ENCODE results near the gene SLC2A10. TPM values are rescaled to one million over a fixed set of nuclear protein-coding genes. Genes with fewer than 3 reads are reported as not detected.

The SLC2A10 gene
- not detected for polyA plus RNA-seq (2012; ENCODE audit: insufficient read depth, insufficient read length, low read depth)

DNA sequence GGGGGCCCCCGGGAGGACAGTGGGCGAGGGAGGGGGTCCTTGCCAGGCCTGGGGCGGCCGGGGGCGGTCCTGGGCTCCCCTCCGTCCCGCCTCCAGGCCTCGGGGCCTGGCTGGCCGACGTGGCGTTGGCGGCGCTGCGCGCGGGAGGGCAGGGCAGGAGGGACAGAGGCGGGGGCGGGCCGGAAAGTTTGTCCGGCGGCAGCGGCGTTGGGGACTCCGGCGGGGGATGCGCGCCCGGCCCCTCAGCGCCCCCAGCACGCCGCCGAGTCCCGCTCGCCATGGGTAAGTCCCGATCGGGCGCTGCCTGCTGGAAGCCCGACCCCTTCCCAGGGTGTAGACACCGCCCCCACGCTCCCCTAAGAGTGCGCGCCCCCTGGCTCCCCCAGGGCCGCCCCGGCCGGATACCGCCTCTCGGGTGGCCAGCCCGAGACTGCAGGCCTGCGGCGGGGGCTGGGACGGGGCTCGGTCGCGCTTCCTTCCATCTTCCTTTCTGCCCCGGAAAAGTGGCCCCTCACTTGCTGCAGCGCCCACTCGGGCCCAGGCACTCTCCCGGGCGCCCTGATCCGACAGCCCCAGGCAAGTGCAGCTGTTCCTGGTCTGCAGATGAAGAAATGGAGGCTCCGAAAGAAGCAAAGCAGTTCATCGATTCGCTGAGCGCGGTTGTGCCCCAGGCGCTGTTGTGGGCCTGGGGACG lies at the start of gene SLC2A10:
Gene SLC2A10 (plus strand): TSS at position 191 of the 694 bp plus-strand sequence. CDS start 88 bp downstream, at position 279.
- Histone ChIP-seq H3K4me3 (ENCODE audit: low read depth, low read length) (peak within 1 kb of the TSS; percentile 34), H3K36me3 (no peaks in the 10 kb centered on the region), H3K9me3 (no peaks in the 10 kb centered on the region; the same call in 1 of the 2 replicates), H3K27me3 (peaks cover 33% of the 10 kb centered on the region), H3K4me1 (no peaks in the 10 kb centered on the region)
- peak; percentile 31 for DNase-seq
- TF ChIP-seq, protein P1, sequence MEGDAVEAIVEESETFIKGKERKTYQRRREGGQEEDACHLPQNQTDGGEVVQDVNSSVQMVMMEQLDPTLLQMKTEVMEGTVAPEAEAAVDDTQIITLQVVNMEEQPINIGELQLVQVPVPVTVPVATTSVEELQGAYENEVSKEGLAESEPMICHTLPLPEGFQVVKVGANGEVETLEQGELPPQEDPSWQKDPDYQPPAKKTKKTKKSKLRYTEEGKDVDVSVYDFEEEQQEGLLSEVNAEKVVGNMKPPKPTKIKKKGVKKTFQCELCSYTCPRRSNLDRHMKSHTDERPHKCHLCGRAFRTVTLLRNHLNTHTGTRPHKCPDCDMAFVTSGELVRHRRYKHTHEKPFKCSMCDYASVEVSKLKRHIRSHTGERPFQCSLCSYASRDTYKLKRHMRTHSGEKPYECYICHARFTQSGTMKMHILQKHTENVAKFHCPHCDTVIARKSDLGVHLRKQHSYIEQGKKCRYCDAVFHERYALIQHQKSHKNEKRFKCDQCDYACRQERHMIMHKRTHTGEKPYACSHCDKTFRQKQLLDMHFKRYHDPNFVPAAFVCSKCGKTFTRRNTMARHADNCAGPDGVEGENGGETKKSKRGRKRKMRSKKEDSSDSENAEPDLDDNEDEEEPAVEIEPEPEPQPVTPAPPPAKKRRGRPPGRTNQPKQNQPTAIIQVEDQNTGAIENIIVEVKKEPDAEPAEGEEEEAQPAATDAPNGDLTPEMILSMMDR (IDR thresholded peaks at IDR 0.05; ENCODE audit: low read depth, low read length): no peak

DNA sequence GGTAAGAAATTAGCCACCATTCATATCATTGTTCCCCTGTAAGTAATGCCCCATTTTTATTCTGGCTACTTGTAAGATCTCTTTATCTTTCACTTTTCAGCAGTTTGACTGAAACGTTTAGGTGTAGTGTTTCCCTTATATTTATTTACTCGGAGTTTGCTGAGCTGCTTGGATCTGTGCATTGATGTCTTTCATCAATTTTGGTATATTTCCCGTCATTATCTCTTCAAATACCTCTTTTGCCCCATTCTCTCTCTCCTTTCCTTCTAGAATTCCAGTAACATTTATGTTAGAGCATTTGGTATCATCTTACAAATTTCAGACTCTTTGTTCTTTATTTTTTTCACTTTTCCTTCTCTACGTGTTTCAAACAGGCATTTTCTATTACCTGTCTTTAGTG lies 49.0 kb upstream of the SLC2A10 start:
- no peak overlapping the region for H3K4me3 ChIP-seq (ENCODE audit: low read depth, low read length)
- no peaks in the 10 kb centered on the region for H3K36me3 ChIP-seq
- H3K9me3 ChIP-seq: no peaks in the 10 kb centered on the region
- TF ChIP-seq, protein P1 (IDR thresholded peaks at IDR 0.05; ENCODE audit: low read depth, low read length): no peak
- H3K4me1 ChIP-seq: no peaks in the 10 kb centered on the region
- no peaks in the 10 kb centered on the region for H3K27me3 ChIP-seq
- DNase-seq: no peak

DNA sequence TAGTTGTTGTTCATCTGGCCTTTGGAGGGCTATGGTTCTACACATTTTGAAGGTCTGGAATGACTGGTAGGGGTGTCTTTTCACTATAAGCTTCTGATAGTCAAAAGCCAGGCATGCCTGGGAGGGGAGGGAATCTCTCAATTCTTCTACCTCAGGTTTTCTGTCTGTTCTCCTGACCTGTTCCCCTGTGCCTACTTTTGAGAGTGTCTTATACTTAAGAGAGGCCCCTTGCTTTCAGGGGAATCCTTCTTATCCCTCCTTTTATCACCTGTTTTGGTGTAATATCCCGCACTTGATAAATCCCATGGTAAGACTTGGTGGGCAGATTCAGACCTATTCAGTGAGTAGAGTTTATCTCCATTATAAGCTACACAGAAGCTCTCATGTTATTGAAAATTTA lies 47.8 kb upstream of the SLC2A10 start:
- no peak for DNase-seq
- no peaks in the 10 kb centered on the region for H3K4me1 ChIP-seq
- TF ChIP-seq, protein P1 (IDR thresholded peaks at IDR 0.05; ENCODE audit: low read depth, low read length): no peak
- H3K9me3 ChIP-seq: no peaks in the 10 kb centered on the region
- H3K4me3 ChIP-seq (ENCODE audit: low read depth, low read length): no peak overlapping the region
- H3K36me3 ChIP-seq: no peaks in the 10 kb centered on the region
- no peaks in the 10 kb centered on the region for H3K27me3 ChIP-seq

DNA sequence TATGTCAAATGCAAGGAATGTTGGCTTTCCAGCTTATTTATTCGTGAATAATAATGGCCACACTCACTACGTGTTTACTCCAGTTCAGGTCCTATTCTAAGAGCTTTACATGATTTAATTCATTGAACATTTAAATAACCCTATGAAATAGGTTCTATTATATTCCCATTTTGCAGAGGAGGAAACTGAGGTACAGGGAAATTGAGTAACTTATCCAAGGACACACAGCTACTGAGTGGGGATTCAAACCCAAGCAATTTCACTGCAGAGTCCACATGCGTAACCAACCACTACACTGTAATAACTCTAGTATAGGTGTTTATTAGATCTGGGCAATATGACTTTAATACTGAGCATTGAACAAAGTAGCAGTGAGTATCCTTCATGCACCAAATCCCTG lies 45.9 kb upstream of the SLC2A10 start:
- no peaks in the 10 kb centered on the region for H3K4me1 ChIP-seq
- no peak overlapping the region for H3K4me3 ChIP-seq (ENCODE audit: low read depth, low read length)
- no peaks in the 10 kb centered on the region for H3K27me3 ChIP-seq
- H3K9me3 ChIP-seq: no peaks in the 10 kb centered on the region
- no peaks in the 10 kb centered on the region for H3K36me3 ChIP-seq
- DNase-seq: no peak
- TF ChIP-seq, protein P1 (IDR thresholded peaks at IDR 0.05; ENCODE audit: low read depth, low read length): no peak

DNA sequence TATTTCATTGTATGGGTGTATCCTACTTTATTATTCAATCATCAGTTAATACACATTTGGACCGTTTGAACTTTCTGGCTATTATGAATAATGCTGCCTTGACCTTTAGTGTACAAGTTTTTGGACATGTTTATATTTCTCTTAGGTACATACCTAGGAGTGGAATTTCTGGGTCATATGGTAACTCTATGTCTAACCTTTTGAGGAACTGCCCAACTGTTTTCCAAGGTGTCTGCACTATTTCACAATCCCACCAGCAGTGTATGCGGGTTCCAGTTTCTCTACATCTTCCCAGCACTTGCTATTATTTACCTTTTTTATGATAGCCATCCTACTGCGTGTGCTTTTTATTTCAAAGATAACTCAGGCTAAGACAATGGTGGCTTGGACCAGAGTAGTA lies 43.8 kb upstream of the SLC2A10 start:
- H3K27me3 ChIP-seq: no peaks in the 10 kb centered on the region
- TF ChIP-seq, protein P1 (IDR thresholded peaks at IDR 0.05; ENCODE audit: low read depth, low read length): no peak
- H3K9me3 ChIP-seq: no peaks in the 10 kb centered on the region
- H3K4me1 ChIP-seq: no peaks in the 10 kb centered on the region
- no peak for DNase-seq
- H3K4me3 ChIP-seq (ENCODE audit: low read depth, low read length): no peak overlapping the region
- H3K36me3 ChIP-seq: no peaks in the 10 kb centered on the region

DNA sequence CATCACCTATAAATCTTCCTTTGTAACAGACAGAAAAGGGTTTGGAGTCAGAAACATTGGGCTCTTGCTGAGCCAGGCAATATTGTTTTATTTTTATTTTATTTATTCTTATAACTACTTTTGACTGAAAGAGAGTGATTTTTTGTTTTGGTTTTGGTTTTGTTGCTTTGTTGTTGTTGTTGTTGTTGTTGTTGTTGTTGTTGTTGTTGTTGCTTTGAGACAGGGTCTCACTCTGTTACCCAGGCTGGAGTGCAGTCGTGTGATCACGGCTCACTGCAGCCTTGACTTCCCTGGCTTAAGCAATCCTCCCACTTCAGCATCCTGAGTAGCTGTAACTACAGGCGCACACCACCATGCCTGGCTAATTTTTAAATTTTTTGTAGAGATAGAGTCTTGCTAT lies 43.1 kb upstream of the SLC2A10 start:
- Histone ChIP-seq H3K36me3 (no peaks in the 10 kb centered on the region), H3K27me3 (no peaks in the 10 kb centered on the region), H3K4me1 (no peaks in the 10 kb centered on the region), H3K9me3 (no peaks in the 10 kb centered on the region), H3K4me3 (ENCODE audit: low read depth, low read length) (no peak overlapping the region)
- no peak for DNase-seq
- TF ChIP-seq, protein P1 (IDR thresholded peaks at IDR 0.05; ENCODE audit: low read depth, low read length): no peak

All from BE2C (cell line).